Measurements from ENCODE around the gene PPP4R4. TPM values are rescaled to one million over a fixed set of nuclear protein-coding genes. Genes with fewer than 3 reads are reported as not detected.

Gene PPP4R4
- total RNA-seq, 1 experiment from 2014 or later = 3.9 TPM

- TF ChIP-seq CTCF (conservative IDR thresholded peaks at IDR 0.05) = no peak
- no peak overlapping the region for H3K27ac Mint-ChIP-seq
- Histone ChIP-seq H3K9ac (ENCODE audit: extremely low read depth, insufficient read length, low read length) (no peak overlapping the region), H2BK5ac (ENCODE audit: insufficient read length, low read length) (no peak overlapping the region), H3K79me1 (ENCODE audit: insufficient read depth, low read depth, low read length, poor library complexity, severe bottlenecking) (no peaks in the 10 kb centered on the region), H3K4ac (ENCODE audit: low read depth, low read length) (no peak overlapping the region), H3K23ac (ENCODE audit: insufficient read length, low read depth, low read length) (no peak overlapping the region), H3K56ac (ENCODE audit: insufficient read length, low read depth, low read length) (no peak overlapping the region), H4K8ac (replicated peaks; ENCODE audit: insufficient read length, low read depth, low read length) (no peak overlapping the region), H2AK5ac (ENCODE audit: insufficient read length, low read length) (no peak overlapping the region), H2BK120ac (ENCODE audit: low read depth, low read length, poor library complexity, severe bottlenecking) (no peak overlapping the region), H3K79me2 (ENCODE audit: insufficient read depth, low read length) (no peaks in the 10 kb centered on the region), H2BK20ac (ENCODE audit: low read depth, low read length, poor library complexity, severe bottlenecking) (no peak overlapping the region), H3K14ac (ENCODE audit: insufficient read depth, low read length) (no peak overlapping the region), H4K20me1 (ENCODE audit: control insufficient read depth, insufficient read depth, insufficient read length) (no peaks in the 10 kb centered on the region), H4K5ac (ENCODE audit: insufficient read length, low read depth, low read length) (no peak overlapping the region), H3K23me2 (ENCODE audit: insufficient read length, low read depth, low read length, poor library complexity, severe bottlenecking) (no peaks in the 10 kb centered on the region), H2BK15ac (ENCODE audit: low read depth, low read length) (no peak overlapping the region), H3K18ac (ENCODE audit: insufficient read length, low read depth, low read length) (no peak overlapping the region), H3K9me3 (ENCODE audit: control insufficient read depth, low read depth, low read length) (no peaks in the 10 kb centered on the region), H2BK12ac (ENCODE audit: insufficient read length, low read depth, low read length) (no peak overlapping the region), H3K4me1 (ENCODE audit: insufficient read depth, low read length) (no peaks in the 10 kb centered on the region; the same call in 1 of the 2 replicates), H3K27ac (ENCODE audit: insufficient read length, low read depth, low read length) (no peak overlapping the region), H3K4me2 (ENCODE audit: insufficient read depth, insufficient read length, low read length) (no peak overlapping the region), H4K91ac (ENCODE audit: insufficient read length, low read depth, low read length) (no peak overlapping the region), H2AFZ (ENCODE audit: low read length) (no peak overlapping the region), H3K27me3 (ENCODE audit: insufficient read depth, low read length) (no peaks in the 10 kb centered on the region), H3T11ph (ENCODE audit: low read length) (no peak overlapping the region)
- H3K4me1 Mint-ChIP-seq = peaks cover 2 to 7% of the 10 kb centered on the region in 2 experiments; a peak in 2 of 4 replicates
- H3K4me3 Mint-ChIP-seq = no peak overlapping the region
- H3K9me3 Mint-ChIP-seq = no peaks in the 10 kb centered on the region
- H3K27me3 Mint-ChIP-seq (ENCODE audit: low read depth) = no peaks in the 10 kb centered on the region; the same call in 1 of the 2 replicates
- no CpG with 5 or more reads among the region's 2 CpGs for WGBS (ENCODE audit: extremely low coverage, insufficient read length, low lambda C conversion rate)
- no peaks in the 10 kb centered on the region for H3K36me3 Mint-ChIP-seq (ENCODE audit: insufficient read depth in 1 of 3, low read depth in 3 of 3)
- DNase-seq = no peak
Measured at GRCh38 chr14:94284221-94284620, 110.1 kb downstream of the PPP4R4 start.
